Caki2 (cell line): ENCODE data around the gene FADS2. TPM values are rescaled to one million over a fixed set of nuclear protein-coding genes. Genes with fewer than 3 reads are reported as not detected.

Experiments
- DNase-seq: peaks from one replicate; pipeline ENCODE4 v3.0.0-alpha.2; 2015; ENCODE audit warnings: low read depth
- in situ Hi-C: cut with HindIII; loops from 2 replicates; pipeline ENCODE4 v1.10.0; 2016; ENCODE audit warnings: low sequenced_read_pairs, low pct_unique_long_range_greater_than_20kb, mixed read lengths
- total RNA-seq: library from RNA; depleted of rRNA; stranded (reverse); fragments of >200 nt; shearing (Covaris generic); gene quantifications from 2 replicates; pipeline ENCODE4 v1.2.3, GENCODE V29; 2014; ENCODE audit warnings: low replicate concordance

FADS2 gene
- total RNA-seq, 1 experiment from 2014 or later, result 8.6 TPM

DNA sequence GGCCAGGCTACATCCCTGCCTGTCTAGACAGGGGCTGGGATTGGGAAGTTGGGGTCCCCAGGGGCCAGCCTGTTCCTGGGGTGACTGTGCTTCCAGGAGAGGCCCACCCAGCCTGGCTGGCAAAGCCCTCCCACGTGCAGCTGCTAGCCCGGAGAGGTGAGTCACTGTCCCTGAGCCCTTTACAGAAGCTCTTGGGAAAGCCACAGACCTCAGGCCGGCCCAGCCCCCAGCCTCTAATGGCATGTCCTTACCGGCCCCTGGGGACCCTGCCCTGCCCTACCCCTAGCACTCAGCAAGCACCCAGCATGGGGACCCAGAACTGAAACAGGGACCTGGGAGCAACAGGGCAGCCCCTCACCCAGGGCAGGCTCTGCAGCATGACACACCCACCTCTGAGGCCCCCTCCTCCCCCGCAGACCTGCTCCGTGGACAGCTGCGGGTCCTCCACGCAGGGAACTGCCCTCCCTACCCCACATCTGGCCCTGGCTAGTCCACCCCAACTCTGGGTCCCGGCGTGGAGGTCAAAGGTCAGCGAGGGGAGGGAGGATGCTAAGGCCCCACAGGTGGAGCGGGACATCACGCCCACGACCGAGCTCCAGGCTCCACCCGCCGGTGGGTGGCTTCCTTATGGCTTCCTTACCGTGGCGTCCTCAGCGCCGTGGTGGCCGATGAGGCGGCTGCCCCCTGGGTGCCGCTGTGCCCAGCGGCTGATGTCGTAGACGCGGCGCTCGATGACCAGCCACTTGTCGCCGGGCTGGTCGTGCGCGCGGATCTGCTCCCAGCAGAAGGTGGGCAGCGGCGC is 62.6 kb downstream of the FADS2 start:
- in situ Hi-C loops, result no loop called here
- peak; percentile 59 for DNase-seq

DNA sequence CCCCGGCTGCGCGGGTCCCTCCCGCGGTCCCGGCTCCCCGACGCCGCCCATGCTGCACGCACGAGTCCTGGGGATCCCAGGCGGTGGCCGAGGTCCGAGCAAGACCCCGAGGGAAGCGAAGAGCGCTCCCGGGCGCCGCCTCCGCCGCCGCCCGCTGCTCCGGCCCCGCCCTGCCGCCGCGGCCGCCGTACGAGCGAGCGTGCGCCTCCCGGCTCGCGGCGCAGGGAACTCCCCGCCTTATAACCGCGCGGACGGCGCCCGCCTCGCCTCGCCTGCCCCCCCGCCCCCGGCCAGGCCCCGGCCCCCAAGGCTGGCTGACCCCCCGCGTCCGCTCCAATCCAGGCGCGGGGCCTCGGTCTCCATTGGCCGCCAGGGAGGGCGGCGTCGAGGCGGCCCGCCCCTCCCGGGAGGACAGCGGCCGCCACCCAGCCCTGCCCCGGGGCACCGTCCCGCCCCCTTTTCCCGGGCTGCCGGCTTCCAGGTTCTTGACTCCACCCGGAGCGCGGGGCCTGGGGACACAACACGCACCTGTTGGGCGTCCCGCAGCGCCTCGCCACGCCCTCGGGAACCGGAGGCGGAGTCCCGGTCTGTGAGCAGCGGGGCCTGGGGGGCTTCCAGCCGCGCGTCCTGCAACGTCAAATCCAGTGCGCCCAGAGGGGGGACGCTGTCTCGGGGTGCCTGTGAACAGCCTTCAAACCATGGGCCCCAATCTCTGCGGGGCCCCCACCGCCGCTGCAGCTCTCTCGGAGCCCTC is 63.4 kb downstream of the FADS2 start, which contains the start of gene FADS3:
Gene FADS3, minus strand, starts transcription at position 215 of the 754 bp plus-strand sequence. Its CDS starts 164 bp downstream, at position 51.
- in situ Hi-C loops, result no loop called here
- peak; percentile 87 for DNase-seq

DNA sequence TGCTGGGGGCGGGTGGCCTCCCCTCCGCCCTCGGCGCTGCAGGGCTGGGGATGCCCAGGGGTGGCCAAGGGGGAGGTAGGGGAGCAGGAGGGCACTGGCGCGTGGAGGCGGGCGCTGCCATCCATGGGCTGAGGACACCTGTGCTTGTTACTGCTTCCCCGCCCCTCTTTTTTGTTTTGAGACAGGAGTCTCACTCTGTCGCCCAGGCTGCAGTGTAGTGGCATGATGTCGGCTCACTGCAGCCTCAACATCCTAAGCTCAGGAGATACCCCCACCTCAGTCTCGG is 63.9 kb downstream of the FADS2 start:
- in situ Hi-C loops, result no loop called here
- DNase-seq, result no peak

DNA sequence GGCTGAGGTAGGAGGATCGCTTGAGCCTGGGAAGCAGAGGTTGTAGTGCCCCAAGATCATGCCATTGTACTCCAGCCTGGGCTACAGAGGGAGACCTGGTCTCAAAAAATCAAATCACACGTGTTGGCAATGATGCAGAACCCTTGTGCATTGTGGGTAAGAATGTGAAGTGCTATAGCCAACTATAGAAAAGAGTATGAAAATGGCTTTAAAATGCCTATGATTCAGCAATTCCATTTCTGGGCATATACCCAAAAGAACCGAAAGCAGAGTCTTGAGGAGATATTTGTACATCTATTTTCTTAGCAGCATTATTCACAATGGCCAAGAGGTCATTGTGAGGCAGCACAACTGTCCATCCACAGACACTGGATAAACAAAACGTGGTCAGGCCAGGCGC is 65.9 kb downstream of the FADS2 start:
- in situ Hi-C loops, result no loop called here
- peak; percentile 45 for DNase-seq

DNA sequence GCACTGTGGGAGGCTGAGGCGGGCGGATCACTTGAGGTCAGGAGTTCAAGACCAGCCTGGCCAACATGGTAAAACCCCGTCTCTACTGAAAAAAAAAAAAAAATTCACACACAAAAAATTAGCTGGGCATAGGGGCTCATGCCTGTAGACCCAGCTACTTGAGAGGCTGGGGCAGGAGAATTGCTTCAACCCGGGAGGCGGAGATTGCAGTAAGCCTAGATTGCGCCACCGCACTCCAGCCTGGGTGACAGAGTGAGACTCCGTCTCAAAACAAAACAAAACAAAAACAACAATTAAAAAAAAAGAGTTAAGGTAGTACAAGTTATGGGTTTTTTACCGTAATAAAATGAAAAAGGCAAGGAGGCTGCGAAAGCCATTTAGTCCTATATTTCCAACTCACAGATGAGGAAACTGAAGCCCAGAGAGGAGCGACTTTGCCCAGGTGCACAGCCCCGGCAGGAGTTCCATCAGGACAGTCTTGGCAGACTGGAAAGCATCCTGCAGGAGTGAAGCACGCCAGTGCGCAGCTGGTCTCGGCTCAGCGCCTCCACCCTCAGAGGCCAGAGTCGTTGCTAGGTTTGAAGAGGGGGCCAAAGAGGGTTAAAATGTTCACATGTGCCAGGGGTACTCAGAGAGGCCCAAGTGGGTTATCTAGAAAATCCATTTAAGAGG is 67.1 kb downstream of the FADS2 start:
- DNase-seq, result no peak
- in situ Hi-C loops, result no loop called here

DNA sequence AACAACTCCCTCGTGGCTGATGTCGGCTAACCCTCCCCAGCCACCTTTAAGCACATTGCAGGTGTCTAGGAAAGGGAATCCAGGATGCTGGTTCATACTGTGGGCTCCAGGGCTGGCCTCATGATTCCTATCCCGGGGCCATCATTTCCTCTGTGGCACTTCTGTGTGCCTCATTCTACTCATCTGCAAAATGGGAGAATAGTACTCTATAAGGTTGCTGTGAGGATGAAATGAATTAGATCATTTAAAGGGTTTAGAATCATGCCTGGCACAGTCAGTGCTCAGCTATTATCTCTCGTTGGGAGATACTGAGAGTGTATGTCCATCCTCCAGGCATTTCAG is 67.6 kb downstream of the FADS2 start:
- in situ Hi-C loops, result no loop called here
- no peak for DNase-seq

DNA sequence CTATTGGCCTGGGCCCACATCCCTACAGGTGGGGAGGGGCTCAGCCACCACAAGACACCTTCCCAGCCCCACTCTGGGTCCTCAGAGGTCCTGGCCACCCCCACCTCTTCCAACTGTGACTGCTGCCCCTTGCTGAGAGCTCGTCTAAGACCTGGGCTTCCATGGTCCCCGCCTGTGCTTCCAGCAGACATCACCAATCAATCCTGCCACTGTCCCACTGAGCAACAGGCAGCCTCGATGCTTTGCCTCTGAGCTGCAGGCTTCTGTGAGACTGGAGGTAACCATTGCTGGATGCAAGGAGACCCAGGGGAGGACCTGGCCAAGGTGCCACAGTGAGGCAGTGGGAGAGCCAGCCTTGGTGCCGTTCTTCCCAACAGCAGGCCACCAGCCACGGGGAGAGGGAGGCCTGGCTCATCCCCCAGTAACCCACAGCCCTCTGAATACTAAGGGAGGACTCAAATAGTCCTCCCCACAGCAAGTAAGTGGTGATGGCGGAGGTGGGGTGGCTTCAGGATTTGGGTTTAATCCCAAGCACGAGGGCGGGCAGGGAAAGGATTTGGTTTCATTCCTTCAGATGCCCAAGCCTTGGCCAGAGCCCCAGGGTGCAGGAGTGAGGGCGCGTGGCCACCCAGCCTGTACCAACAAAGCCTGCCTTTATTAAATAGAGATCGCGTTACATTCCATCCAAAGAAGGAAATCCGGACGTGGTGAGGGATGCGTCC is 68.7 kb downstream of the FADS2 start:
- in situ Hi-C loops, result no loop called here
- DNase-seq, result no peak

DNA sequence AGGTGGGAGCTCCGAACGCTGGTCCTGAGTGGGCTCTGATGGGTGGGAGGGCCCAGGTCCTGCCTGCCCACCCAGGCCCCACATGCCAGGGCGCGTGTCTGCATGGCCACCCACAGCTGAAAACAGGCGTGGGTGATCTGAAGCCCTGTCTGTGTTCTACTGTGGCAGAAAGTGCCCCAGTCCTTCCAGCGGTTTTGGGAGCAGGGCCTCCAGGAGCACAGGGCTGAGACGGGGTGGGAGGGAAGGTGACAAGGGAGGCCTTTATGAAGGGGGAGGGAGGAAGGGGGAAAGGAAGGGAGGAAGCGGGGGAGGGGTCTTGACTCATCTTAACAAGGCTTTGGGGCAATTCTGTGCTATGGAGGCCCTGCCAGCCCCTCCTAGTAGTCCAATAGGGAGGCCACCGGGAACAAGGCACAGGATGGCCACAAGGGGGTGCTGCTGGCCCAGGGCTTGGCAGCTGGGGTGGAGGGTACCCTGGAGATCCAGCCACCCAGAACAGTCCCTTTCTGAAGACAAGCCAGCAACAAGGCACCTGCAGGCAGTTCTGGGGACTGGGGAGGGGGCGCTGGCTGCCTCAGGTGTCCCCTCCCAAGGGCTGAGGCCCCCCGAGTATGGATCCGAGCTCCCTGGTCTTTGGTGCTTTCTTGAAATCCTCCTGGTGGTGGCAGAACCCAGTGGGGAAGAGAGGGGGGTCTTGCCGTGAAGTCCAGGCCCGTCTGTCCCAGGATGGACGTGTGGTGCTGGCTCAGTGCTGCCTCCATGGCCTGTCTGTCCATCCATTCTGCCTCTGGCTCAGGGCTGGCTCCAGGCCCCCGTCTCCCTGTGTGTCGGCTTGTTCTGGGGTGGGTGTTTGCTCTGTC is 69.5 kb downstream of the FADS2 start:
- in situ Hi-C loops, result no loop called here
- peak; percentile 39 for DNase-seq

DNA sequence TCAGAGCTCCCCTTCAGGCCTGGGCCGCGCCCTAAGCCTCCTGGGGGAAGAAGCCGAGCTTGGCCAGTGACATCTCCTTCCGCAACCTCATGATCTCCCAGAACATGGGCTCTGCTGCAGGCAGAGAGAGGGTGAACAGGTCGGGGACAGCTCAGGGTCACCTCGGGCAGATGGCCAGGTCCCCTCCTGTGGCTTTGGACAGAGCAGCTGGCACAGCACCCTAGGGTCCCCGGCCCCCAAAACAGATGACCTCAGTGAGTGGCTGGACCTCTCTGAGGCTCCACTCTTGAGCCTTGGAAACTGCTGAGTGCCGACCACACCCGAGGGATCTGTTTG is 70.1 kb downstream of the FADS2 start:
- DNase-seq, result no peak
- in situ Hi-C loops, result no loop called here

DNA sequence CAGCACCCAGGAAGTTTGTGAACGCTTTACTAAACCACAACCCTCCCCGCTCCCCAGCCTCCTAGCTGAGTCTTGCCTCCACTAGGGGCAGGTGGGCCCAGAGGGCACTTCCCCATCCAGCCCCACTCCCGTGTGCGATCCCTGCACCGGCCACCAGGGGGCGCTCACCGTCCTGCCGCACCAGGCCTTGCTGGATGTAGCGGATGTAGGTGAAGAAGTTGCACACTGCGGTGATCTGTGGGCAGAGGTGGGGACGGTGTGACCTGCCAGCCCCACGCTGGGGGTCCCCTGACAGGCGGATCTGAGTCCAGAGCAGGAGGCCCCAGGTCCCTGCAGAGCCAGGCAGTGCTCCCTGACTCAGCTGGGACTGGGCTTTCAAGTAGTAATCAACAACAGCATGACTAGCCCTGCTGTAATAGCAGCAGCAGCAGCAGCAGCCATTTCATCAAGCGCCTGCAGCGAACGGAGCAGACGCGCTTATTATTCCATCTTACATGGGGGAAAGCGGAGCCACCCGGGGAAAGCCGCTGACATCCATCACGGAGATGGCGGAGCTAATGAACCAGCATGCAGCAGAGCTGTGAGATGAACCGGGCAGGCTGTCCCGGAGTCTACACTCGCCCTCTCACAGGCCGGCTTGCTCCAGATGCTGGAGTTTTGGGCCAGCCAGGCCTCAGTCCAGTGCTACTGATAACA is 71.2 kb downstream of the FADS2 start:
- in situ Hi-C loops, result no loop called here
- DNase-seq, result peak; percentile 59

DNA sequence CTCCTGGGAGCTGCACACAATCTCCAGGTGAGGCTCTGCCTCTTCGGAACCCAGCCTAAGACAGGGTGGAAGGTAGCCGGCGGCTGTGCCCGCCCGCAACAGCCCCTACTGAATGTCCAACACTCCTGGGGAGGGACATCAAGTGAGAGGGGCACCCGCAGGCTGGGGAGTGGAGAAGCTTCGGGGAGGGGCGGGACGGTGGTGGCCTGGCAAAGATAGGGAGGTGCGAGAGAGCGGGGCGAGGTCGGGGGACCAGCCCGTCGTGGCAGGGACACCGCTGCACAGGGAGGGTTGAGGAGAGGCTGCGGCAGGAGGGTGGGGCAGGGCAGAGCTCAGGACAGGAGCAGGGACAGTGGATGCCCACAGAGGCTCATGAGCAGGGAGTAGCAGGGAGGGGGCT is 72.2 kb downstream of the FADS2 start:
- in situ Hi-C loops, result no loop called here
- DNase-seq, result no peak

DNA sequence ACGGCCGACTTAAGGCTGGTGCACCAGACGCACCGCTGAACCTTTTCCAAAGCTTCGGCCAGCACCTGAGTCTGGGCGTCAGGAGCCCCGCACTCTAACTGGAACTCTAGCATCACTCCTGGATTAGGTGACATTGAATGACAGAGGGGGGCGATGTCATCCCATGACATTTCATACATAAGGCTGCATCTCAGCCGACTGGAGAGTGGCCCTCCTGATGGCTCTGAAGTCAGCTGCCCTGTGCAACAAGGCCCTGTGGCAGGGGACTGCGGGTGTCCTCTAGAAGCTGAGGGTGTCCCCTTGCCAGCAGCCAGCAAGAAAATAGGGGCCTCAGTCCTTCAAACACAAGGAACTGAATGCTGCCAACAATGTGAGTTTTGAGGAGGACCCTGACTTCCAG is 73.3 kb downstream of the FADS2 start:
- no peak for DNase-seq
- in situ Hi-C loops, result no loop called here

DNA sequence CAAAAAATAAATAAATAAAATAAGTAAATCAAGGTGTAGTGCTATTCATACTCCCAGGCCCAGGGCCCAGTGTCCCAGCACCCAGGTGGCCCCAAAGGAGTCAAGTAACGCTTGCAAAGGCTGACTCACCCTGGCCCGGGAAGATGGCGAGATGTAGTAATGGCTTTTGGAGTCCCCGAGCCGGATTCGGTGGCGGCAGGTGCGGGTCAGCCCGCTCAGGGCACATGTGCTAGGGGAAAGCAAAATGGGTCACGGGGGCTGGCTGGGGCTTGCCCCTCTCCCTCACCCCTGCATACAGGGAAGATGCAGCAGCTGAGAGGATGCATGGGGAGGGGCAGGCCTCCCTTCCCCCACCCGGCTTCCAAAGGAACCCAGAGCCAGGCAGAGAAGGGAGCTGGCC is 74.2 kb downstream of the FADS2 start:
- in situ Hi-C loops, result no loop called here
- no peak for DNase-seq

DNA sequence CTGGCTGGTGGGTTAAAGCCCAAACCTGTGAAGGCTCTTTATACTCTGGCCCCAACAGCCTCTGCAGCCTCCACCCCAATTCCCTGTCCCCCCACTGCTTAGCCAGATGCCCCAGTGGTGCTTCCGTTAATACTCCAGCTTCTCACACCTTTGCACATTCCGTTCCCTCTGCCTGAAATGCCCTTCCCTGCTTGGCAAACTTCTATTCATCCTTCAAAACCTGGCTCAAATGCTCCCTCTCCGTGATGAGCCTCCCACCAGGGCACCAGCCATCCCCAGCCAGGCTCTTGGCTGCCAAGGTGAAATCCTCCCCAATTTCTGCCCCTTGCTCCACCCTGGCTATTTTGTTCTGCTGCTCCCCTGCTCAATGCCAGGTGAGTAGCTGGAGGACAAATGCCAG is 75.7 kb downstream of the FADS2 start:
- in situ Hi-C loops, result no loop called here

DNA sequence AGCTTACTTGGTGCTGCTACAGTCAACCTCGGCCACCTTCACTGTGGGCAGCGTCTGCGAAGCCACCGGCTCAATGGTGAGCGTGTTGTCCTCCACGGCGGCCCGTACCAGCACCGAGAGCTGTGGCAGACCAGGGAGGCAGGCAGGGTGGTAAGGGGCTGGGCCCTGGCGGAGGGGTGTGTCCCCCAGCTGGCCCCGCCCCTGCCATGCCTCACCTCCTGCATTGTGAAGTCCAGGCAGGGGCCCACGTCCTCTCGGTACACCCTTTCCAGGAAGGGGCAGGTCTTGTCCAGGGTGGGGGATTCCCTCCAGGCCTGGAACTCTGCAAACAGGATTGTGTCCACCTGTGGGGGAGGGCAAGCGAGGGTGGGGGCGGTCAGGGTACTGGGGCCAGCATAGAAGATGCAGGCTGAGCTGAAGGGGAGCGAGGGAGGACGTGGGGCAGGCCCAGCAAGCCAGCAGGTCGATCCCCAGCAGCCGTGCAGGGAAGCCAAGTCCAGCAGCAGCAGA is 76.5 kb downstream of the FADS2 start:
- no peak for DNase-seq
- in situ Hi-C loops, result no loop called here

More for the DNA sequence above, 75.7 kb downstream of the FADS2 start:
- no peak for DNase-seq

DNA sequence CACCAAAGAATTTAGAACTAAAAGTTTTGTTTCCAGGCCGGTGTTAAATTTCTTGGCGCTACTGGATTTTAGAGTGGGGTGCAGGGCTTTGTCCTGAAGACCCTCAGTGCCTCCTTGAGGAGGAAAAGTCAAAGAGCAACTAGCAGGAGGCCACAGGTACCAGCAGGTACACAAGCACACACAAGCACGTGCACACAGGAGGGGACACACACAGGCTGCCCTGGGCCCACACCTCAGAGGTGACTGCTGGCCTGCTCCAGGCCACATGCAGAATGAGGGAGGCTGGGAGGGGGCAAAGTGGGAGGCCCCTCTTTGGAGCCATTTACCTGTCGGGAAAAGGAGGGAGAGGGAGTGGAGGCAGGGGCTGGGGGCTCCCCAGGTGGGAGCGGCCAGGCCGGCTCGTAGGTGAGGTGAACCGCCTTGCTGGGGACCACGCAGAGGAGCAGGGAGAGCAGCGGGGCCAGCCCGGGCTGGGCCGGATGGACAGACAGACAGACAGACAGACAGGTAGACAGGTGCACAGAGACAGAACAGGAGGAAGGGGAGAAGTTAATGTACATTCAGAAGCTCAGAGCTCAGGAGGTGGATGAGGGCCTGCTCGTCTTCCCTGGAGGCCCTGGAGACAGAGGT is 77.1 kb downstream of the FADS2 start:
- DNase-seq, result no peak
- in situ Hi-C loops, result no loop called here
